Gastroesophageal sphincter (tissue), 4 donors: ENCODE measurements around the gene ZNF521. TPM values are rescaled to one million over a fixed set of nuclear protein-coding genes. Genes with fewer than 3 reads are reported as not detected.

Experiments used
- ATAC-seq: fragments of 150-250 bp; one replicate; pipeline ENCODE4 v1.9.1; 2016; ENCODE audit warnings: mild to moderate bottlenecking, moderate library complexity
- H3K27ac ChIP-seq, 4 donors: fragments of 200-600 bp; sonication (generic) in 3 of 4; 1 replicate in 3 of 4; 2 replicates in 1 of 4; pipeline ENCODE4 v1.5.1; 2016 to 2019
- H3K27me3 ChIP-seq: fragments of 200-600 bp; sonication (generic); one replicate; pipeline ENCODE4 v1.5.1; 2019
- H3K36me3 ChIP-seq, 2 donors: fragments of 200-600 bp; sonication (generic); one replicate each; pipeline ENCODE4 v1.5.1; 2019; ENCODE audit warnings: control low read depth in 1 of 2
- H3K4me1 ChIP-seq, 3 donors: fragments of 200-600 bp; sonication (generic); 1 replicate in 2 of 3; 2 replicates in 1 of 3; pipeline ENCODE4 v1.5.1; 2016 to 2019; ENCODE audit warnings: control low read depth in 2 of 3
- H3K4me3 ChIP-seq, 2 donors: fragments of 200-600 bp; sonication (generic); one replicate each; pipeline ENCODE4 v1.5.1; 2019; ENCODE audit warnings: mild to moderate bottlenecking in 1 of 2, moderate library complexity in 1 of 2
- H3K9me3 ChIP-seq, 3 donors: fragments of 200-600 bp; sonication (generic); one replicate each; pipeline ENCODE4 v1.5.1; 2017 to 2019; ENCODE audit warnings: control low read depth in 2 of 3
- CTCF ChIP-seq, 4 experiments: fragments of 200-600 bp in 2 of 4; fragments of 450-650 bp in 2 of 4; sonication (generic) in 1 of 4; IDR thresholded peaks; one replicate each; pipeline ENCODE4 v1.5.1; 2017 to 2019; ENCODE audit warnings: antibody characterized with exemption in 4 of 4, mild to moderate bottlenecking in 2 of 4, moderate library complexity in 2 of 4
- EP300 ChIP-seq: sonication (generic); formaldehyde crosslinking; IDR thresholded peaks from one replicate; pipeline ENCODE4 v1.6.1; 2017; ENCODE audit warnings: antibody characterized with exemption, mild to moderate bottlenecking
- POLR2A ChIP-seq, 2 donors: fragments of 450-650 bp; IDR thresholded peaks; one replicate each; pipeline ENCODE4 v1.6.1; 2017; ENCODE audit warnings: antibody characterized with exemption in 2 of 2, mild to moderate bottlenecking in 2 of 2, moderate library complexity in 1 of 2
- POLR2AphosphoS5 ChIP-seq: sonication (generic); formaldehyde crosslinking; IDR thresholded peaks from one replicate; pipeline ENCODE4 v1.6.1; 2017; ENCODE audit warnings: antibody characterized with exemption
- WGBS, 2 donors: methylation state at CpG; one replicate each; pipeline ENCODE4 v1.1.5; 2018; ENCODE audit warnings: low coverage in 1 of 2; 5-methylcytosine and 5-hydroxymethylcytosine counted together
- total RNA-seq, 4 donors: library from RNA; depleted of rRNA; stranded (reverse); fragments of >200 nt; gene quantifications; one replicate each; pipeline ENCODE4 v1.1.0, GENCODE V29; 2016

Gene ZNF521
- total RNA-seq, 4 donors from 2014 or later: 9.9 to 29.3 (median 13.4) TPM

GRCh38 chr18:25287106-25287505, 64.9 kb downstream of the ZNF521 start:
- no peak overlapping the region for H3K27ac ChIP-seq
- no peaks in the 10 kb centered on the region for H3K9me3 ChIP-seq
- ATAC-seq: no peak
- WGBS, 2 donors: 79 to 87% methylated on average over 8 to 9 of the region's 9 CpGs
- no peaks in the 10 kb centered on the region for H3K36me3 ChIP-seq
- no peaks in the 10 kb centered on the region for H3K27me3 ChIP-seq
- no peak overlapping the region for H3K4me3 ChIP-seq
- peaks cover 0 to 56% (median 7%) of the 10 kb centered on the region in 3 donors for H3K4me1 ChIP-seq
- TF ChIP-seq EP300 (no peak), CTCF (IDR thresholded peaks at IDR 0.05) (no peak), POLR2A (IDR thresholded peaks at IDR 0.05) (no peak), POLR2AphosphoS5 (no peak)

- 63 to 88% methylated on average over 5 to 10 of the region's 10 CpGs for WGBS, 2 donors
- no peaks in the 10 kb centered on the region for H3K9me3 ChIP-seq
- H3K27me3 ChIP-seq: no peaks in the 10 kb centered on the region
- no peak overlapping the region for H3K4me3 ChIP-seq
- TF ChIP-seq EP300 (no peak), POLR2AphosphoS5 (no peak), CTCF (IDR thresholded peaks at IDR 0.05) (no peak), POLR2A (IDR thresholded peaks at IDR 0.05) (no peak)
- H3K27ac ChIP-seq: peak overlapping the region in 2 of 4 donors; percentile 33 to 34
- peaks cover 0 to 56% (median 7%) of the 10 kb centered on the region in 3 donors for H3K4me1 ChIP-seq
- ATAC-seq: peak; percentile 53
- H3K36me3 ChIP-seq: no peaks in the 10 kb centered on the region
Measured at GRCh38 chr18:25284861-25285550, 67.0 kb downstream of the ZNF521 start.

- WGBS, 2 donors: 39 to 74% methylated on average over 7 of the region's 7 CpGs
- no peaks in the 10 kb centered on the region for H3K36me3 ChIP-seq
- H3K9me3 ChIP-seq: no peaks in the 10 kb centered on the region
- H3K27ac ChIP-seq: peak overlapping the region in 3 of 4 donors; percentile 33 to 34 (median 33)
- no peaks in the 10 kb centered on the region for H3K27me3 ChIP-seq
- peaks cover 0 to 55% (median 7%) of the 10 kb centered on the region in 3 donors for H3K4me1 ChIP-seq
- no peak for ATAC-seq
- no peak overlapping the region for H3K4me3 ChIP-seq
- TF ChIP-seq CTCF (IDR thresholded peaks at IDR 0.05) (no peak), EP300 (no peak), POLR2AphosphoS5 (no peak), POLR2A (IDR thresholded peaks at IDR 0.05) (no peak)
Measured at GRCh38 chr18:25284281-25284680, 67.7 kb downstream of the ZNF521 start.

GRCh38 chr18:25283781-25284180, 68.2 kb downstream of the ZNF521 start:
- Histone ChIP-seq H3K27me3 (no peaks in the 10 kb centered on the region), H3K36me3 (no peaks in the 10 kb centered on the region), H3K4me1 (peaks cover 2 to 55% (median 8%) of the 10 kb centered on the region in 3 donors), H3K9me3 (no peaks in the 10 kb centered on the region), H3K27ac (peak overlapping the region in 3 of 4 donors; percentile 33 to 34 (median 33)), H3K4me3 (no peak overlapping the region)
- TF ChIP-seq EP300 (no peak), POLR2A (IDR thresholded peaks at IDR 0.05) (no peak), POLR2AphosphoS5 (no peak), CTCF (IDR thresholded peaks at IDR 0.05) (no peak)
- WGBS, 2 donors: 33 to 69% methylated on average over 2 of the region's 2 CpGs
- no peak for ATAC-seq
